ENCODE data around the gene PLPP7. TPM values are rescaled to one million over a fixed set of nuclear protein-coding genes. Genes with fewer than 3 reads are reported as not detected.

PLPP7 gene
- total and polyA plus RNA-seq, 4 donors, result 0.18 to 0.59 (median 0.51) TPM; not detected in 1

DNA sequence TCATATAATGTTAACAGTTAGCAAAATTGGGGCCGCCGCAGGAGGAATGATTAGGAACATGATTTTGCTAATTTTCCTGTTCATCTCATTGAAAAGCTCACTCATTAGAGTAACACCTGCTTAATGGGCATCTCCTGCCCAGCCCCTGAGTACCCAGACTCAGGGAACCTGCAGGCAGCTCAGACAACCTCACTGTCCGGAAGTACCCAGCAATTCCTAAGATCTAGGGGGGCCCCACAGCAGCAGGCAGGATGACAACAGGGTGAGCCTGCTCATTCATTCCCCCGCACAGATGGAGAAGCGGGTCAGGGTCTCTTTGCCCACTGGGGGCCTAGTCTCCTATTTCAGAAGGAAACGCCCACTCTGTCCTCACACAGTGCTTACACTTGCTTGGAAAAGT lies 25.8 kb upstream of the PLPP7 start:
- Histone ChIP-seq H3K36me3 (ENCODE audit: control insufficient read depth in 4 of 4, insufficient read depth in 3 of 4, low read depth in 1 of 4, low read length in 3 of 4) (peaks cover 0 to 2% (median 0%) of the 10 kb centered on the region in 4 donors), H3K4me1 (ENCODE audit: control insufficient read depth in 4 of 4, insufficient read depth in 4 of 4, low read length in 3 of 4) (peaks cover 0 to 4% (median 0%) of the 10 kb centered on the region in 4 donors), H3K27me3 (ENCODE audit: control insufficient read depth in 4 of 4, insufficient read depth in 4 of 4, low read length in 3 of 4) (no peaks in the 10 kb centered on the region), H3K9ac (ENCODE audit: low read depth in 1 of 2, low read length in 2 of 2) (no peak overlapping the region), H3K4me3 (ENCODE audit: low read depth in 1 of 3, low read length in 3 of 3) (no peak overlapping the region), H3K9me3 (ENCODE audit: control insufficient read depth in 4 of 4, low read length in 3 of 4) (no peaks in the 10 kb centered on the region), H3K27ac (ENCODE audit: low read depth in 1 of 2, low read length in 2 of 2) (no peak overlapping the region)
- no peak for DNase-seq (ENCODE audit: low spot score)
- WGBS, result 91% methylated on average over 6 of the region's 6 CpGs
- TF ChIP-seq, protein P1, sequence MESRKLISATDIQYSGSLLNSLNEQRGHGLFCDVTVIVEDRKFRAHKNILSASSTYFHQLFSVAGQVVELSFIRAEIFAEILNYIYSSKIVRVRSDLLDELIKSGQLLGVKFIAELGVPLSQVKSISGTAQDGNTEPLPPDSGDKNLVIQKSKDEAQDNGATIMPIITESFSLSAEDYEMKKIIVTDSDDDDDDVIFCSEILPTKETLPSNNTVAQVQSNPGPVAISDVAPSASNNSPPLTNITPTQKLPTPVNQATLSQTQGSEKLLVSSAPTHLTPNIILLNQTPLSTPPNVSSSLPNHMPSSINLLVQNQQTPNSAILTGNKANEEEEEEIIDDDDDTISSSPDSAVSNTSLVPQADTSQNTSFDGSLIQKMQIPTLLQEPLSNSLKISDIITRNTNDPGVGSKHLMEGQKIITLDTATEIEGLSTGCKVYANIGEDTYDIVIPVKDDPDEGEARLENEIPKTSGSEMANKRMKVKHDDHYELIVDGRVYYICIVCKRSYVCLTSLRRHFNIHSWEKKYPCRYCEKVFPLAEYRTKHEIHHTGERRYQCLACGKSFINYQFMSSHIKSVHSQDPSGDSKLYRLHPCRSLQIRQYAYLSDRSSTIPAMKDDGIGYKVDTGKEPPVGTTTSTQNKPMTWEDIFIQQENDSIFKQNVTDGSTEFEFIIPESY (IDR thresholded peaks at IDR 0.05), result no peak
- TF ChIP-seq, protein P2, sequence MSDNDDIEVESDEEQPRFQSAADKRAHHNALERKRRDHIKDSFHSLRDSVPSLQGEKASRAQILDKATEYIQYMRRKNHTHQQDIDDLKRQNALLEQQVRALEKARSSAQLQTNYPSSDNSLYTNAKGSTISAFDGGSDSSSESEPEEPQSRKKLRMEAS (IDR thresholded peaks at IDR 0.05), result no peak

- no peak overlapping the region for H3K9ac ChIP-seq (ENCODE audit: low read depth in 1 of 2, low read length in 2 of 2)
- no peak overlapping the region for H3K27ac ChIP-seq (ENCODE audit: low read depth in 1 of 2, low read length in 2 of 2)
- H3K4me3 ChIP-seq (ENCODE audit: low read depth in 1 of 3, low read length in 3 of 3), result no peak overlapping the region
- no peaks in the 10 kb centered on the region for H3K9me3 ChIP-seq (ENCODE audit: control insufficient read depth in 4 of 4, low read length in 3 of 4)
- peaks cover 0 to 2% (median 0%) of the 10 kb centered on the region in 4 donors for H3K36me3 ChIP-seq (ENCODE audit: control insufficient read depth in 4 of 4, insufficient read depth in 3 of 4, low read depth in 1 of 4, low read length in 3 of 4)
- WGBS, result 71% methylated on average over 11 of the region's 11 CpGs
- H3K27me3 ChIP-seq (ENCODE audit: control insufficient read depth in 4 of 4, insufficient read depth in 4 of 4, low read length in 3 of 4), result no peaks in the 10 kb centered on the region
- TF ChIP-seq JUND (IDR thresholded peaks at IDR 0.05), result no peak
- no peak for TF ChIP-seq HNF4G (IDR thresholded peaks at IDR 0.05)
- TF ChIP-seq FOXA2 (IDR thresholded peaks at IDR 0.05), result no peak
- TF ChIP-seq RAD21 (IDR thresholded peaks at IDR 0.05), result no peak
- TF ChIP-seq, protein P3, sequence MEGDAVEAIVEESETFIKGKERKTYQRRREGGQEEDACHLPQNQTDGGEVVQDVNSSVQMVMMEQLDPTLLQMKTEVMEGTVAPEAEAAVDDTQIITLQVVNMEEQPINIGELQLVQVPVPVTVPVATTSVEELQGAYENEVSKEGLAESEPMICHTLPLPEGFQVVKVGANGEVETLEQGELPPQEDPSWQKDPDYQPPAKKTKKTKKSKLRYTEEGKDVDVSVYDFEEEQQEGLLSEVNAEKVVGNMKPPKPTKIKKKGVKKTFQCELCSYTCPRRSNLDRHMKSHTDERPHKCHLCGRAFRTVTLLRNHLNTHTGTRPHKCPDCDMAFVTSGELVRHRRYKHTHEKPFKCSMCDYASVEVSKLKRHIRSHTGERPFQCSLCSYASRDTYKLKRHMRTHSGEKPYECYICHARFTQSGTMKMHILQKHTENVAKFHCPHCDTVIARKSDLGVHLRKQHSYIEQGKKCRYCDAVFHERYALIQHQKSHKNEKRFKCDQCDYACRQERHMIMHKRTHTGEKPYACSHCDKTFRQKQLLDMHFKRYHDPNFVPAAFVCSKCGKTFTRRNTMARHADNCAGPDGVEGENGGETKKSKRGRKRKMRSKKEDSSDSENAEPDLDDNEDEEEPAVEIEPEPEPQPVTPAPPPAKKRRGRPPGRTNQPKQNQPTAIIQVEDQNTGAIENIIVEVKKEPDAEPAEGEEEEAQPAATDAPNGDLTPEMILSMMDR (IDR thresholded peaks at IDR 0.05; ENCODE audit: low read depth, low read length, missing input control), result no peak
- TF ChIP-seq FOXA1 (IDR thresholded peaks at IDR 0.05), result no peak
- no peak for TF ChIP-seq YY1 (IDR thresholded peaks at IDR 0.05)
- no peak for TF ChIP-seq HNF4A (conservative IDR thresholded peaks at IDR 0.05)
- no peak for TF ChIP-seq NR2F2 (IDR thresholded peaks at IDR 0.05)
- TF ChIP-seq, protein P2 (IDR thresholded peaks at IDR 0.05), result no peak
- no peak for TF ChIP-seq EGR1 (IDR thresholded peaks at IDR 0.05; ENCODE audit: low read depth in 2 of 2)
- no peak for TF ChIP-seq RXRA (IDR thresholded peaks at IDR 0.05)
- TF ChIP-seq ATF3 (IDR thresholded peaks at IDR 0.05), result no peak
- TF ChIP-seq SP1 (IDR thresholded peaks at IDR 0.05), result no peak
- TF ChIP-seq, protein P4, sequence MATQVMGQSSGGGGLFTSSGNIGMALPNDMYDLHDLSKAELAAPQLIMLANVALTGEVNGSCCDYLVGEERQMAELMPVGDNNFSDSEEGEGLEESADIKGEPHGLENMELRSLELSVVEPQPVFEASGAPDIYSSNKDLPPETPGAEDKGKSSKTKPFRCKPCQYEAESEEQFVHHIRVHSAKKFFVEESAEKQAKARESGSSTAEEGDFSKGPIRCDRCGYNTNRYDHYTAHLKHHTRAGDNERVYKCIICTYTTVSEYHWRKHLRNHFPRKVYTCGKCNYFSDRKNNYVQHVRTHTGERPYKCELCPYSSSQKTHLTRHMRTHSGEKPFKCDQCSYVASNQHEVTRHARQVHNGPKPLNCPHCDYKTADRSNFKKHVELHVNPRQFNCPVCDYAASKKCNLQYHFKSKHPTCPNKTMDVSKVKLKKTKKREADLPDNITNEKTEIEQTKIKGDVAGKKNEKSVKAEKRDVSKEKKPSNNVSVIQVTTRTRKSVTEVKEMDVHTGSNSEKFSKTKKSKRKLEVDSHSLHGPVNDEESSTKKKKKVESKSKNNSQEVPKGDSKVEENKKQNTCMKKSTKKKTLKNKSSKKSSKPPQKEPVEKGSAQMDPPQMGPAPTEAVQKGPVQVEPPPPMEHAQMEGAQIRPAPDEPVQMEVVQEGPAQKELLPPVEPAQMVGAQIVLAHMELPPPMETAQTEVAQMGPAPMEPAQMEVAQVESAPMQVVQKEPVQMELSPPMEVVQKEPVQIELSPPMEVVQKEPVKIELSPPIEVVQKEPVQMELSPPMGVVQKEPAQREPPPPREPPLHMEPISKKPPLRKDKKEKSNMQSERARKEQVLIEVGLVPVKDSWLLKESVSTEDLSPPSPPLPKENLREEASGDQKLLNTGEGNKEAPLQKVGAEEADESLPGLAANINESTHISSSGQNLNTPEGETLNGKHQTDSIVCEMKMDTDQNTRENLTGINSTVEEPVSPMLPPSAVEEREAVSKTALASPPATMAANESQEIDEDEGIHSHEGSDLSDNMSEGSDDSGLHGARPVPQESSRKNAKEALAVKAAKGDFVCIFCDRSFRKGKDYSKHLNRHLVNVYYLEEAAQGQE (IDR thresholded peaks at IDR 0.05), result no peak
- TF ChIP-seq, protein P1 (IDR thresholded peaks at IDR 0.05), result no peak
- no peak for DNase-seq (ENCODE audit: low spot score)
- peaks cover 0 to 4% (median 0%) of the 10 kb centered on the region in 4 donors for H3K4me1 ChIP-seq (ENCODE audit: control insufficient read depth in 4 of 4, insufficient read depth in 4 of 4, low read length in 3 of 4)
Measured at GRCh38 chr9:131264231-131264630, 25.3 kb upstream of the PLPP7 start.

Data from liver (tissue), 9 donors.